ENCODE results near the gene NTHL1.
A peak's percentile ranks its signal among the peaks of the same experiment; 100 is the strongest.

NTHL1 gene

GRCh38 chr16:2088759-2089358 lies 41.2 kb upstream of the NTHL1 start:
- ChIA-PET CTCF (interaction anchor here (0.5 to 0.7 kb wide), 4 partner anchors 12 to 428 kb away, joined by 3 read pairs; no protein-coding TSS in a partner anchor), POLR2A (ENCODE audit: low non-redundant PET) (no interaction called here)
- peak overlapping the region; percentile 73 for H3K27ac ChIP-seq
- DNase-seq (ENCODE audit: low spot score): peak; percentile 59
- no peak for TF ChIP-seq CTCF (conservative IDR thresholded peaks at IDR 0.05; ENCODE audit: low read depth)

- H3K27ac ChIP-seq: peak overlapping the region; percentile 73
- no peak for TF ChIP-seq CTCF (conservative IDR thresholded peaks at IDR 0.05; ENCODE audit: low read depth)
- no peak for DNase-seq (ENCODE audit: low spot score)
- POLR2A ChIA-PET (ENCODE audit: low non-redundant PET): interaction anchor here (0.5 kb wide), 1 partner anchor 22 kb away, joined by 7 read pairs; no protein-coding TSS in a partner anchor
- CTCF ChIA-PET: interaction anchor here (0.5 to 0.7 kb wide), 3 partner anchors 11 to 428 kb away, joined by 3 read pairs; no protein-coding TSS in a partner anchor
Observed at GRCh38 chr16:2087748-2088631, 40.4 kb upstream of the NTHL1 start.

GRCh38 chr16:2086812-2087747 lies 39.4 kb upstream of the NTHL1 start:
- no peak for TF ChIP-seq CTCF (conservative IDR thresholded peaks at IDR 0.05; ENCODE audit: low read depth)
- H3K27ac ChIP-seq: peak overlapping the region; percentile 73
- no peak for DNase-seq (ENCODE audit: low spot score)
- ChIA-PET CTCF (interaction anchor here (0.5 to 1.1 kb wide), 3 partner anchors 54 to 120 kb away, joined by 3 to 4 read pairs (median 4); partner anchors contain the start of gene RNF151), POLR2A (ENCODE audit: low non-redundant PET) (no interaction called here)

- H3K27ac ChIP-seq: peak overlapping the region; percentile 57
- DNase-seq (ENCODE audit: low spot score): no peak
- POLR2A ChIA-PET (ENCODE audit: low non-redundant PET): no interaction called here
- CTCF ChIA-PET: interaction anchor here (0.6 to 1.1 kb wide), 4 partner anchors 10 to 119 kb away, joined by 3 to 4 read pairs (median 3); partner anchors contain the start of gene RNF151
- no peak for TF ChIP-seq CTCF (conservative IDR thresholded peaks at IDR 0.05; ENCODE audit: low read depth)
Observed at GRCh38 chr16:2086106-2086742, 38.6 kb upstream of the NTHL1 start.

- ChIA-PET POLR2A (ENCODE audit: low non-redundant PET) (no interaction called here), CTCF (interaction anchor here (0.6 to 1.1 kb wide), 4 partner anchors 9 to 63 kb away, joined by 3 to 4 read pairs (median 3); no protein-coding TSS in a partner anchor)
- TF ChIP-seq CTCF (conservative IDR thresholded peaks at IDR 0.05; ENCODE audit: low read depth): no peak
- no peak for DNase-seq (ENCODE audit: low spot score)
- H3K27ac ChIP-seq: peak overlapping the region; percentile 57
Observed at GRCh38 chr16:2085669-2086068, 38.0 kb upstream of the NTHL1 start.

All from RWPE1 (cell line).